ENCODE data around the gene U2SURP.

Gene U2SURP

GRCh38 chr3:143095813-143096212 is 94.4 kb downstream of the U2SURP start:
- WGBS (ENCODE audit: insufficient coverage), result 100% methylated on average over 2 of the region's 2 CpGs

GRCh38 chr3:143098032-143098764 is 96.8 kb downstream of the U2SURP start:
- no peak overlapping the region for H3K4me3 ChIP-seq (ENCODE audit: control insufficient read depth in 1 of 7, extremely low read depth in 1 of 7, insufficient read depth in 4 of 7, low read depth in 2 of 7, low read length in 6 of 7)
- no peak for DNase-seq
- H3K27me3 ChIP-seq (replicated peaks in 2 of 5; ENCODE audit: control insufficient read depth in 4 of 5, insufficient read depth in 5 of 5, low read length in 4 of 5), result no peaks in the 10 kb centered on the region
- no peaks in the 10 kb centered on the region for H3K4me1 ChIP-seq (ENCODE audit: control extremely low read depth in 1 of 4, control insufficient read depth in 4 of 4, insufficient read depth in 4 of 4, low read length in 3 of 4)
- no peak overlapping the region for H3K27ac ChIP-seq (ENCODE audit: insufficient read depth in 1 of 2, low read depth in 1 of 2, low read length in 2 of 2, poor library complexity in 1 of 2, severe bottlenecking in 2 of 2)
- ChIA-PET CTCF (no interaction called here), POLR2A (no interaction called here)
- peaks cover 0 to 14% (median 4%) of the 10 kb centered on the region in 5 experiments for H3K9me3 ChIP-seq (ENCODE audit: control extremely low read depth in 1 of 5, control insufficient read depth in 4 of 5, insufficient read depth in 2 of 5, low read depth in 1 of 5, low read length in 4 of 5)
- WGBS (ENCODE audit: insufficient coverage), result 100% methylated on average over 2 of the region's 5 CpGs
- H3K36me3 ChIP-seq (ENCODE audit: control insufficient read depth in 4 of 4, insufficient read depth in 4 of 4, low read length in 3 of 4), result no peaks in the 10 kb centered on the region

More at GRCh38 chr3:143095813-143096212, 94.4 kb downstream of the U2SURP start:
- H3K27ac ChIP-seq (ENCODE audit: insufficient read depth in 1 of 2, low read depth in 1 of 2, low read length in 2 of 2, poor library complexity in 1 of 2, severe bottlenecking in 2 of 2), result no peak overlapping the region
- H3K4me3 ChIP-seq (ENCODE audit: control insufficient read depth in 1 of 7, extremely low read depth in 1 of 7, insufficient read depth in 4 of 7, low read depth in 2 of 7, low read length in 6 of 7), result no peak overlapping the region
- CTCF ChIA-PET, result interaction anchor here (1.1 kb wide), 1 partner anchor 19 kb away, joined by 3 read pairs; no protein-coding TSS in a partner anchor
- H3K4me1 ChIP-seq (ENCODE audit: control extremely low read depth in 1 of 4, control insufficient read depth in 4 of 4, insufficient read depth in 4 of 4, low read length in 3 of 4), result no peaks in the 10 kb centered on the region
- peaks cover 0 to 14% (median 4%) of the 10 kb centered on the region in 5 experiments for H3K9me3 ChIP-seq (ENCODE audit: control extremely low read depth in 1 of 5, control insufficient read depth in 4 of 5, insufficient read depth in 2 of 5, low read depth in 1 of 5, low read length in 4 of 5)
- no peak for DNase-seq
- POLR2A ChIA-PET, result no interaction called here
- no peaks in the 10 kb centered on the region for H3K27me3 ChIP-seq (replicated peaks in 2 of 5; ENCODE audit: control insufficient read depth in 4 of 5, insufficient read depth in 5 of 5, low read length in 4 of 5)
- H3K36me3 ChIP-seq (ENCODE audit: control insufficient read depth in 4 of 4, insufficient read depth in 4 of 4, low read length in 3 of 4), result no peaks in the 10 kb centered on the region

DNA sequence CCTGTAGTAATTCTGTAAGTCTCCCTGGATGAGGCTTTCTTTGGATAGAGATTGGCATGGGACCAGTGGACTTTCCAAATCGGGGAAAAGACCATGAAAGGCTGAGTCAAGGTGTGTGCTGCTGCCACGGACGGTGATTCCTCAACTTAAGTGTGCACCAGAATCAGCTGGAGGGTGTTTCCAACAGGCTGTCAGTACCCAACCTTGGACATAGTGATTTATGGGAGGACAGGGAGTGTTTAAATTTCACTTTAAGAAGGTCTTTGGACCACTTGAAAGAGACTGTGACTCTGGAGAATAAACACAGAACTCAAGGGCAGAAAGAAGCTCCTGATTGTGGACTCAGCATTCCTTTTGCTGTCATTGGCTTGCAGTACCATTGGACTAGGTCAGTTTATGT is 97.8 kb downstream of the U2SURP start:
- Histone ChIP-seq H3K9me3 (ENCODE audit: control extremely low read depth in 1 of 5, control insufficient read depth in 4 of 5, insufficient read depth in 2 of 5, low read depth in 1 of 5, low read length in 4 of 5) (peaks cover 0 to 18% (median 5%) of the 10 kb centered on the region in 5 experiments), H3K4me1 (ENCODE audit: control extremely low read depth in 1 of 4, control insufficient read depth in 4 of 4, insufficient read depth in 4 of 4, low read length in 3 of 4) (no peaks in the 10 kb centered on the region), H3K36me3 (ENCODE audit: control insufficient read depth in 4 of 4, insufficient read depth in 4 of 4, low read length in 3 of 4) (no peaks in the 10 kb centered on the region), H3K27ac (ENCODE audit: insufficient read depth in 1 of 2, low read depth in 1 of 2, low read length in 2 of 2, poor library complexity in 1 of 2, severe bottlenecking in 2 of 2) (no peak overlapping the region), H3K27me3 (replicated peaks in 2 of 5; ENCODE audit: control insufficient read depth in 4 of 5, insufficient read depth in 5 of 5, low read length in 4 of 5) (no peaks in the 10 kb centered on the region), H3K4me3 (ENCODE audit: control insufficient read depth in 1 of 7, extremely low read depth in 1 of 7, insufficient read depth in 4 of 7, low read depth in 2 of 7, low read length in 6 of 7) (no peak overlapping the region)
- ChIA-PET POLR2A (no interaction called here), CTCF (no interaction called here)
- no peak for DNase-seq
- 100% methylated on average over 2 of the region's 3 CpGs for WGBS (ENCODE audit: insufficient coverage)

DNA sequence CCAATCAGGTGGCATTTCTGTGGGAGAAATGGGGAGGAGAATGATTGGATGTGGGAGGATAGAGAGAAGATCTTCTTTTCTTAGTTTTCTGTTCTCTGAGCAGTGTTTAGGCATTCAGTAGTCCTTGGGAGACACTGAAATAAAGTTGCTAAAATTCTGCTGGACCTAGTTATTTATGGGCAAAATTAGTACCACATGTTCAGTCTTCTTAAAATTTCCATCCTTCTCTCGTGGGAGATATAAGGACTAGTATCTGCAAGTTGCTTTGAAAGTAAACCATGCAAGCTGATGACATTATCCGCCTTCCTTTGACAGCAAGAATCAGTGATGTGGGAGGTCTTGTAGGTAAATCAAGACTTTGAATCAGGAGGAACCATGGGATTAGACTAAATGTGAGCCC is 98.3 kb downstream of the U2SURP start:
- H3K9me3 ChIP-seq (ENCODE audit: control extremely low read depth in 1 of 5, control insufficient read depth in 4 of 5, insufficient read depth in 2 of 5, low read depth in 1 of 5, low read length in 4 of 5), result peaks cover 0 to 23% (median 9%) of the 10 kb centered on the region in 5 experiments
- H3K4me1 ChIP-seq (ENCODE audit: control extremely low read depth in 1 of 4, control insufficient read depth in 4 of 4, insufficient read depth in 4 of 4, low read length in 3 of 4), result no peaks in the 10 kb centered on the region
- H3K27me3 ChIP-seq (replicated peaks in 2 of 5; ENCODE audit: control insufficient read depth in 4 of 5, insufficient read depth in 5 of 5, low read length in 4 of 5), result no peaks in the 10 kb centered on the region
- no peaks in the 10 kb centered on the region for H3K36me3 ChIP-seq (ENCODE audit: control insufficient read depth in 4 of 4, insufficient read depth in 4 of 4, low read length in 3 of 4)
- ChIA-PET POLR2A (no interaction called here), CTCF (no interaction called here)
- 100% methylated on average over 2 of the region's 2 CpGs for WGBS (ENCODE audit: insufficient coverage)
- no peak overlapping the region for H3K27ac ChIP-seq (ENCODE audit: insufficient read depth in 1 of 2, low read depth in 1 of 2, low read length in 2 of 2, poor library complexity in 1 of 2, severe bottlenecking in 2 of 2)
- DNase-seq, result no peak
- H3K4me3 ChIP-seq (ENCODE audit: control insufficient read depth in 1 of 7, extremely low read depth in 1 of 7, insufficient read depth in 4 of 7, low read depth in 2 of 7, low read length in 6 of 7), result no peak overlapping the region

GRCh38 chr3:143100451-143100850 is 99.1 kb downstream of the U2SURP start:
- WGBS (ENCODE audit: insufficient coverage), result 96% methylated on average over 4 of the region's 6 CpGs
- no peaks in the 10 kb centered on the region for H3K27me3 ChIP-seq (replicated peaks in 2 of 5; ENCODE audit: control insufficient read depth in 4 of 5, insufficient read depth in 5 of 5, low read length in 4 of 5)
- H3K4me3 ChIP-seq (ENCODE audit: control insufficient read depth in 1 of 7, extremely low read depth in 1 of 7, insufficient read depth in 4 of 7, low read depth in 2 of 7, low read length in 6 of 7), result no peak overlapping the region
- H3K27ac ChIP-seq (ENCODE audit: insufficient read depth in 1 of 2, low read depth in 1 of 2, low read length in 2 of 2, poor library complexity in 1 of 2, severe bottlenecking in 2 of 2), result no peak overlapping the region
- ChIA-PET POLR2A (no interaction called here), CTCF (no interaction called here)
- DNase-seq, result no peak
- H3K9me3 ChIP-seq (ENCODE audit: control extremely low read depth in 1 of 5, control insufficient read depth in 4 of 5, insufficient read depth in 2 of 5, low read depth in 1 of 5, low read length in 4 of 5), result peaks cover 0 to 31% (median 13%) of the 10 kb centered on the region in 5 experiments
- H3K4me1 ChIP-seq (ENCODE audit: control extremely low read depth in 1 of 4, control insufficient read depth in 4 of 4, insufficient read depth in 4 of 4, low read length in 3 of 4), result no peaks in the 10 kb centered on the region
- no peaks in the 10 kb centered on the region for H3K36me3 ChIP-seq (ENCODE audit: control insufficient read depth in 4 of 4, insufficient read depth in 4 of 4, low read length in 3 of 4)

DNA sequence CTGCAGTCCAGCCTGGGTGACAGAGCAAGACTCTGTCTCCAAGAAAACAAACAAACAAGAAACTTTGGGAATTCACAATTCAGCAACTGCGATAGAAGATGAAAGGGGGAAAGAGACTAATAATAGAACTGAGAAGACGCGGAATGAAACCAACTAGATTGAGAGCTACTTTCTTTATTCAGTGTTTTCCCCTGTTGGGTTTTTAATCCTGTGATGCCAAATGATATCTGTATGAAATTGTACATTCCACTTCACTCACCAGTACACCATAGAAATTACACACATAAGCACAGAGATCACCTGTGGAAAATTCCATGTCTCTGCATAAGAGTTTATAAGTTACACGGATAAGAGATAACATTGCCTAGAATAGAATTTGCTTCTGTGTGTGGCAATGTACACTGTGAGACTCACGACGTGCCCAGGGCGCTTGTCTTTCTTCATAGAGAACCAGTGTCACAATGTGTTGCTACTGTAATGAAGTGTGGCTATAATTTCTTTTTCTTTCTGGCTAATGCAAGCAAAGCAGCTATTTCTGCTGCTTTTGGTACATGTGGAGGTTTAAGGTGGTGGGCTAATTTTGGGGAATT is 100.5 kb downstream of the U2SURP start:
- Histone ChIP-seq H3K4me1 (ENCODE audit: control extremely low read depth in 1 of 4, control insufficient read depth in 4 of 4, insufficient read depth in 4 of 4, low read length in 3 of 4) (no peaks in the 10 kb centered on the region), H3K27me3 (replicated peaks in 2 of 5; ENCODE audit: control insufficient read depth in 4 of 5, insufficient read depth in 5 of 5, low read length in 4 of 5) (no peaks in the 10 kb centered on the region), H3K9me3 (ENCODE audit: control extremely low read depth in 1 of 5, control insufficient read depth in 4 of 5, insufficient read depth in 2 of 5, low read depth in 1 of 5, low read length in 4 of 5) (peaks cover 0 to 29% (median 14%) of the 10 kb centered on the region in 5 experiments), H3K36me3 (ENCODE audit: control insufficient read depth in 4 of 4, insufficient read depth in 4 of 4, low read length in 3 of 4) (no peaks in the 10 kb centered on the region), H3K27ac (ENCODE audit: insufficient read depth in 1 of 2, low read depth in 1 of 2, low read length in 2 of 2, poor library complexity in 1 of 2, severe bottlenecking in 2 of 2) (no peak overlapping the region), H3K4me3 (ENCODE audit: control insufficient read depth in 1 of 7, extremely low read depth in 1 of 7, insufficient read depth in 4 of 7, low read depth in 2 of 7, low read length in 6 of 7) (no peak overlapping the region)
- POLR2A ChIA-PET, result no interaction called here
- no peak for DNase-seq
- CTCF ChIA-PET, result no interaction called here
- WGBS (ENCODE audit: insufficient coverage), result 100% methylated on average over 4 of the region's 7 CpGs

DNA sequence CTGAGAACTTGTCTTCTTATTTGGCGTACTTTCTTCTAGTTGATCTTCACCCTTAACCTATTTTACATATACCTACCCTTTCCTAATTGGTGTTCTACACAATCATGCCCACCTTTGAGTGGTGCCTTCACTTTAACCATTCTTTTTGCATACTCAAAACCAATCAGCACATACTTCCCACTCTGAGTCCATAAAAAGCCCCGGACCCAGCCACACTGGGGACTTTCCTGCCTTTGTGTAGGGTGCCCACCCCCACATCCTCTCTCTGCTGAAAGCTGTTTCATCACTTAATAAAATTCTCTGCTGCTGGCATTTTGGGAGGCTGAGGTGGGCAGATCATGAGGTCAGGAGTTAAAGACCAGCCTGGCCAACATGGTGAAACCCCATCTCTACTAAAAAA is 102.3 kb downstream of the U2SURP start:
- DNase-seq, result no peak
- CTCF ChIA-PET, result interaction anchor here (0.6 kb wide), 1 partner anchor 66 kb away, joined by 3 read pairs; no protein-coding TSS in a partner anchor
- 73% methylated on average over 2 of the region's 2 CpGs for WGBS (ENCODE audit: insufficient coverage)
- Histone ChIP-seq H3K4me1 (ENCODE audit: control extremely low read depth in 1 of 4, control insufficient read depth in 4 of 4, insufficient read depth in 4 of 4, low read length in 3 of 4) (no peaks in the 10 kb centered on the region), H3K4me3 (ENCODE audit: control insufficient read depth in 1 of 7, extremely low read depth in 1 of 7, insufficient read depth in 4 of 7, low read depth in 2 of 7, low read length in 6 of 7) (no peak overlapping the region), H3K9me3 (ENCODE audit: control extremely low read depth in 1 of 5, control insufficient read depth in 4 of 5, insufficient read depth in 2 of 5, low read depth in 1 of 5, low read length in 4 of 5) (peaks cover 0 to 30% (median 14%) of the 10 kb centered on the region in 5 experiments), H3K27me3 (replicated peaks in 2 of 5; ENCODE audit: control insufficient read depth in 4 of 5, insufficient read depth in 5 of 5, low read length in 4 of 5) (no peaks in the 10 kb centered on the region), H3K27ac (ENCODE audit: insufficient read depth in 1 of 2, low read depth in 1 of 2, low read length in 2 of 2, poor library complexity in 1 of 2, severe bottlenecking in 2 of 2) (no peak overlapping the region), H3K36me3 (ENCODE audit: control insufficient read depth in 4 of 4, insufficient read depth in 4 of 4, low read length in 3 of 4) (no peaks in the 10 kb centered on the region)
- POLR2A ChIA-PET, result no interaction called here

Measured in common myeloid progenitor, CD34-positive (primary cell).